Left renal cortex interstitium (tissue), 4 donors: ENCODE measurements around the gene SLC38A1. TPM values are rescaled to one million over a fixed set of nuclear protein-coding genes. Genes with fewer than 3 reads are reported as not detected.
"Not testable (repeated sequence)": the region's sequence is repeated elsewhere in the genome, so short reads cannot be mapped to it uniquely, and the experiment has no call there.

ENCODE experiments used
- DNase-seq, 4 donors: peaks; one replicate each; pipeline ENCODE4 v3.0.0-alpha.2; 2013; ENCODE audit warnings: low read depth in 4 of 4, low spot score in 2 of 4, missing footprints in 1 of 4
- polyA plus RNA-seq, 4 donors: library from polyadenylated mRNA; unstranded; fragments of 120-200 nt; gene quantifications; one replicate each; pipeline ENCODE4 v1.2.1, GENCODE V29; 2013; ENCODE audit not compliant: insufficient read length in 4 of 4

The SLC38A1 gene
- polyA plus RNA-seq, 4 donors: 55.3 to 67.1 (median 62.5) TPM

- DNase-seq: no peak
Measured at GRCh38 chr12:46209914-46210872, 58.6 kb downstream of the SLC38A1 start.

GRCh38 chr12:46209170-46209569 is 59.7 kb downstream of the SLC38A1 start:
- DNase-seq: no peak

GRCh38 chr12:46208370-46208769 is 60.5 kb downstream of the SLC38A1 start:
- DNase-seq: no peak

- DNase-seq: no peak
Measured at GRCh38 chr12:46207644-46208043, 61.2 kb downstream of the SLC38A1 start.

- DNase-seq: no peak
Measured at GRCh38 chr12:46206471-46206870, 62.4 kb downstream of the SLC38A1 start.

- DNase-seq: no peak
Measured at GRCh38 chr12:46205294-46205693, 63.5 kb downstream of the SLC38A1 start.

GRCh38 chr12:46201284-46201789 is 67.5 kb downstream of the SLC38A1 start:
- no peak for DNase-seq

- no peak for DNase-seq
Measured at GRCh38 chr12:46200551-46200950, 68.3 kb downstream of the SLC38A1 start.

- no peak for DNase-seq
Measured at GRCh38 chr12:46198913-46199312, 69.9 kb downstream of the SLC38A1 start.

GRCh38 chr12:46197883-46198282 is 71.0 kb downstream of the SLC38A1 start:
- no peak for DNase-seq

GRCh38 chr12:46190533-46190932 is 78.3 kb downstream of the SLC38A1 start:
- DNase-seq: not testable (repeated sequence)

GRCh38 chr12:46188170-46188569 is 80.7 kb downstream of the SLC38A1 start:
- DNase-seq: no peak

- DNase-seq: no peak
Measured at GRCh38 chr12:46187023-46187422, 81.8 kb downstream of the SLC38A1 start.

GRCh38 chr12:46186088-46186487 is 82.8 kb downstream of the SLC38A1 start:
- no peak for DNase-seq

GRCh38 chr12:46185686-46186085 is 83.2 kb downstream of the SLC38A1 start:
- no peak for DNase-seq

GRCh38 chr12:46184798-46185595 is 83.8 kb downstream of the SLC38A1 start:
- no peak for DNase-seq

- DNase-seq: no peak
Measured at GRCh38 chr12:46183112-46183511, 85.7 kb downstream of the SLC38A1 start.

GRCh38 chr12:46181465-46181864 is 87.4 kb downstream of the SLC38A1 start:
- DNase-seq: no peak

- no peak for DNase-seq
Measured at GRCh38 chr12:46179693-46180452, 89.0 kb downstream of the SLC38A1 start.

- no peak for DNase-seq
Measured at GRCh38 chr12:46177837-46178608, 90.8 kb downstream of the SLC38A1 start.
